OCI-LY1 (cell line): ENCODE data around the gene LMO1.

Experiments used
- H2AFZ ChIP-seq: fragments of 200-600 bp; sonication (generic), shearing (Covaris generic); 2 replicates; pipeline ENCODE4 v1.6.0; 2014; ENCODE audit warnings: antibody characterized with exemption, mild to moderate bottlenecking, low read length
- H3F3A ChIP-seq: fragments of 200-600 bp; sonication (generic), shearing (Covaris generic); 2 replicates; pipeline ENCODE4 v1.6.0; 2014; ENCODE audit warnings: mild to moderate bottlenecking, antibody characterized with exemption, low read length, moderate library complexity; ENCODE audit not compliant: insufficient read depth
- H3K27ac ChIP-seq: fragments of 200-600 bp; sonication (generic); 2 replicates; pipeline ENCODE4 v1.5.1; 2014; ENCODE audit warnings: low read length, mixed run types, mild to moderate bottlenecking, low read depth; ENCODE audit not compliant: poor library complexity, severe bottlenecking
- H3K27me3 ChIP-seq: fragments of 200-600 bp; sonication (generic); 2 replicates; pipeline ENCODE4 v1.6.0; 2014; ENCODE audit warnings: antibody characterized with exemption, mild to moderate bottlenecking, low read length, moderate library complexity; ENCODE audit not compliant: insufficient read depth
- H3K36me3 ChIP-seq: fragments of 200-600 bp; sonication (generic); 2 replicates; pipeline ENCODE4 v1.6.1; 2014; ENCODE audit warnings: mild to moderate bottlenecking, antibody characterized with exemption, low read length, moderate library complexity, mixed read lengths; ENCODE audit not compliant: insufficient read depth
- H3K4me1 ChIP-seq: fragments of 200-600 bp; sonication (generic); 2 replicates; pipeline ENCODE4 v1.5.1; 2014; ENCODE audit warnings: mild to moderate bottlenecking, low read length, moderate library complexity; ENCODE audit not compliant: insufficient read depth, severe bottlenecking
- H3K4me2 ChIP-seq: fragments of 200-600 bp; sonication (generic), shearing (Covaris generic); 2 replicates; pipeline ENCODE4 v1.6.1; 2014; ENCODE audit warnings: low read length
- H3K4me3 ChIP-seq: fragments of 200-600 bp; sonication (generic); 2 replicates; pipeline ENCODE4 v1.5.1; 2014; ENCODE audit warnings: low read length, low read depth, mild to moderate bottlenecking, mixed read lengths; ENCODE audit not compliant: poor library complexity, severe bottlenecking
- H3K79me2 ChIP-seq: fragments of 200-600 bp; shearing (Covaris generic); 2 replicates; pipeline ENCODE4 v1.6.1; 2016; ENCODE audit warnings: mixed run types, low read length, mixed read lengths; ENCODE audit not compliant: insufficient read depth
- H3K9ac ChIP-seq: fragments of 200-600 bp; sonication (generic), shearing (Covaris generic); 2 replicates; pipeline ENCODE4 v1.6.1; 2014; ENCODE audit warnings: mild to moderate bottlenecking, low read length, mixed read lengths
- H3K9me2 ChIP-seq: fragments of 200-600 bp; sonication (generic), shearing (Covaris generic); 2 replicates; pipeline ENCODE4 v1.6.1; 2014; ENCODE audit warnings: low read depth, mild to moderate bottlenecking, low read length, mixed read lengths
- H3K9me3 ChIP-seq: fragments of 200-600 bp; shearing (Covaris generic); 2 replicates; pipeline ENCODE4 v1.6.1; 2014; ENCODE audit warnings: low read length, mixed read lengths
- H4K20me1 ChIP-seq: fragments of 200-600 bp; sonication (generic), shearing (Covaris generic); 2 replicates; pipeline ENCODE4 v1.6.0; 2016; ENCODE audit warnings: mild to moderate bottlenecking, low read length; ENCODE audit not compliant: insufficient read depth
- EZH2 ChIP-seq: fragments of 200-600 bp; sonication (generic), shearing (Covaris generic); IDR thresholded peaks from 2 replicates; pipeline ENCODE4 v1.8.0; 2017; ENCODE audit warnings: borderline replicate concordance, mixed run types, mild to moderate bottlenecking, antibody characterized with exemption, low read length, moderate library complexity, mixed read lengths
- TF ChIP-seq, protein P1 (sequence below): fragments of 200-600 bp; sonication (generic), shearing (Covaris generic); IDR thresholded peaks from 2 replicates; pipeline ENCODE4 v1.5.1; 2017; ENCODE audit warnings: mild to moderate bottlenecking, antibody characterized with exemption, low read length, moderate library complexity, mixed read lengths

LMO1 gene

DNA sequence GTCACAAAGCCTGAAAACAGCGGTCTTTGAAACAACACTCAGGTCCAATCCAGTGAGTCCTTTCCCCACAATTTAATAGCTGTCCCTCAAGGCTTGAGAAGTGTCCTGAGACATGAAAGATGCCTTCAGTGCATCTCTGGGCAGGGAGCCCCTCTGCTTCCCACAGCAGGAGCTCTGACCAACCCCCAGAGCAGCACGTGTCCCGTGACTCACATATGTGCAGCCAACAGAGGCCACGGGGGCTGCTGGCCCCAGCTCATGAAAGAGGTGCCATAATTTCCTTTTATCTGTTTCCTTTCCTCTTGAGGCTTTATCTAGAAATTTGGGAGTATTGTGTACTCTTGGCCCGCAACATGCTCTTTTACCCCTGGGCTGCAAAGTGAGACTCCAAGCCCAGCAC is 33.2 kb upstream of the LMO1 start:
- TF ChIP-seq EZH2: no peak
- TF ChIP-seq, protein P1, sequence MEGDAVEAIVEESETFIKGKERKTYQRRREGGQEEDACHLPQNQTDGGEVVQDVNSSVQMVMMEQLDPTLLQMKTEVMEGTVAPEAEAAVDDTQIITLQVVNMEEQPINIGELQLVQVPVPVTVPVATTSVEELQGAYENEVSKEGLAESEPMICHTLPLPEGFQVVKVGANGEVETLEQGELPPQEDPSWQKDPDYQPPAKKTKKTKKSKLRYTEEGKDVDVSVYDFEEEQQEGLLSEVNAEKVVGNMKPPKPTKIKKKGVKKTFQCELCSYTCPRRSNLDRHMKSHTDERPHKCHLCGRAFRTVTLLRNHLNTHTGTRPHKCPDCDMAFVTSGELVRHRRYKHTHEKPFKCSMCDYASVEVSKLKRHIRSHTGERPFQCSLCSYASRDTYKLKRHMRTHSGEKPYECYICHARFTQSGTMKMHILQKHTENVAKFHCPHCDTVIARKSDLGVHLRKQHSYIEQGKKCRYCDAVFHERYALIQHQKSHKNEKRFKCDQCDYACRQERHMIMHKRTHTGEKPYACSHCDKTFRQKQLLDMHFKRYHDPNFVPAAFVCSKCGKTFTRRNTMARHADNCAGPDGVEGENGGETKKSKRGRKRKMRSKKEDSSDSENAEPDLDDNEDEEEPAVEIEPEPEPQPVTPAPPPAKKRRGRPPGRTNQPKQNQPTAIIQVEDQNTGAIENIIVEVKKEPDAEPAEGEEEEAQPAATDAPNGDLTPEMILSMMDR: no peak
- Histone ChIP-seq H3F3A (no peaks in the 10 kb centered on the region), H3K27ac (no peak overlapping the region), H3K79me2 (no peaks in the 10 kb centered on the region), H3K4me2 (no peak overlapping the region), H3K27me3 (peaks cover 3% of the 10 kb centered on the region; the same call in 1 of the 2 replicates), H2AFZ (no peak overlapping the region), H3K4me3 (no peak overlapping the region), H3K4me1 (no peaks in the 10 kb centered on the region), H4K20me1 (no peaks in the 10 kb centered on the region), H3K9ac (no peak overlapping the region), H3K9me2 (no peaks in the 10 kb centered on the region), H3K9me3 (no peaks in the 10 kb centered on the region), H3K36me3 (no peaks in the 10 kb centered on the region)

DNA sequence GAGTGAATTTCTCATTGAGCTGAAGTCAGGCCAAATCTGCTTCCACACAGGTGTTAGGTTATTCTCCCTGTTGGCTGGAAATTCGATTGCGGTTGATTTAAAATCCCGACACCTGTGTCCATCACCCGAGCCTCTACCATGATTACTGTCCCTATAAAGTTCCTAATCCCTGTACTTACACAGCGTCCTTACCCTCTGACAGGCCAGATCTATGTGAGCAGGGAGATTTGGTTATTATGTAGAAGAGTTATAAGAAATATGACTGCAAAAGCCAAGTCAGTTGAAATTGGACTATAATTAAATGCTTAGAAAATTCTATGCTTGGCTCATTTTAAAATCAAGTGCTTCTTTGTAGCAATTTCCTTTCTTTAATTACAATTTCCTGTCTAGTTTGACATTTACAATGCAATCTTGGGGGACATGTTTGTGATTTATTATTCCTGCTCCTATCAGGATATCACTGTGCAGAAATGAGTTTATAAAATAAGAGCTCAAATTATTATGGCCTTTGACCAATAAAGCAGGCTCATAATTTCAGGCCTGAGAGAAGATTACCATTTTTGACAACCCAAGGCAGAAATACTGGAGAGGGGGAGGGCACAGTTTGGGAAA is 32.5 kb upstream of the LMO1 start:
- H3K9ac ChIP-seq: no peak overlapping the region
- H3K79me2 ChIP-seq: no peaks in the 10 kb centered on the region
- no peak overlapping the region for H3K4me2 ChIP-seq
- no peak overlapping the region for H3K4me3 ChIP-seq
- H3K27ac ChIP-seq: no peak overlapping the region
- H2AFZ ChIP-seq: no peak overlapping the region
- peaks cover 3% of the 10 kb centered on the region; the same call in 1 of the 2 replicates for H3K27me3 ChIP-seq
- H4K20me1 ChIP-seq: no peaks in the 10 kb centered on the region
- H3K9me3 ChIP-seq: no peaks in the 10 kb centered on the region
- no peaks in the 10 kb centered on the region for H3F3A ChIP-seq
- no peaks in the 10 kb centered on the region for H3K36me3 ChIP-seq
- TF ChIP-seq EZH2: no peak
- TF ChIP-seq, protein P1: no peak
- H3K9me2 ChIP-seq: no peaks in the 10 kb centered on the region
- H3K4me1 ChIP-seq: no peaks in the 10 kb centered on the region

DNA sequence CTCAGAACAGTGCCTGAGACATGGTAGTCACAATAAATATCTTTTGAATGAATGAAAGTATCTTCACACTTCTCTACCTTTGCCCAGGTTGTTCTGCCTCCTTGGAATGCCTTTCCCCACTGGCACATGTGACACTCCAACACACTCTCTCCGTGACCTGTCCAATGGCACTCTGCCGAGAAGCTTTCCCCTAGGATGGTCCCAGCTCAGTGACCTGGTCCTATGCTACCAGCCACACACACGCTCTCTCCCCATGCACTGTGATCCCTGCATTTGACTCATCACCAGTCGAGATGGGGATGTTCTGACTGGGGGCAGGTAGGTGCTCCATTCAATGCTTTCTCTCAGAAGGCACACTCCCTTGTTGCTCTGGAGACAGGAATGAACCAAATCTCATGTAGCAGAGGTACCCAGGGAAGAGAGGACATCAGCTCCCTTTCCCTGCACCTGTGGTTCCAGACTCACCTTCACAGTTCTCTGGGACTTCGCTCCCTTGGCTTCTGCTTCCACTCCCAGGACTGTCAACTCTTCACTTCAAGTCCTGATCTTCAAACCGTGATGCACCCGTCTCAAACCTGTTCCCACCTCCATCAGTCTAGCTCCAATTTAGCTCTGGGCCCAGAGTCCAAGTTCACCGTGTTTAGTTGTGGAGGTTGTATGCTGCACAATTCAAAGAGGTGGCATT is 30.7 kb upstream of the LMO1 start:
- Histone ChIP-seq H3K36me3 (no peaks in the 10 kb centered on the region), H3K9me3 (no peaks in the 10 kb centered on the region), H3K9ac (no peak overlapping the region), H3K27ac (no peak overlapping the region), H3K4me3 (no peak overlapping the region), H3K79me2 (no peaks in the 10 kb centered on the region), H3F3A (no peaks in the 10 kb centered on the region), H3K9me2 (no peaks in the 10 kb centered on the region), H2AFZ (no peak overlapping the region), H3K27me3 (peaks cover 3% of the 10 kb centered on the region; the same call in 1 of the 2 replicates), H3K4me1 (no peaks in the 10 kb centered on the region), H3K4me2 (no peak overlapping the region), H4K20me1 (no peaks in the 10 kb centered on the region)
- TF ChIP-seq, protein P1: no peak
- TF ChIP-seq EZH2: no peak
